H9 (cell line): ENCODE data around the gene CTNNA3. TPM values are rescaled to one million over a fixed set of nuclear protein-coding genes. Genes with fewer than 3 reads are reported as not detected.

ENCODE experiments used
- DNase-seq: peaks from one replicate; pipeline ENCODE4 v3.0.0-alpha.2; 2017
- H2AFZ ChIP-seq: one replicate; pipeline ENCODE4 v1.6.1; 2013; ENCODE audit warnings: mild to moderate bottlenecking, low read length, control low read depth, moderate library complexity
- H2AK5ac ChIP-seq: 2 replicates; pipeline ENCODE4 v1.6.1; 2013; ENCODE audit warnings: low read length, control low read depth, mixed read lengths; ENCODE audit not compliant: insufficient read length
- H2BK120ac ChIP-seq: one replicate; pipeline ENCODE4 v1.6.1; 2013; ENCODE audit warnings: low read depth, mild to moderate bottlenecking, low read length, control low read depth, inconsistent platforms; ENCODE audit not compliant: poor library complexity, severe bottlenecking
- H2BK12ac ChIP-seq: 2 replicates; pipeline ENCODE4 v1.6.1; 2013; ENCODE audit warnings: low read length, control low read depth, mixed read lengths, low read depth; ENCODE audit not compliant: insufficient read length
- H2BK15ac ChIP-seq: 2 replicates; pipeline ENCODE4 v1.6.1; 2013; ENCODE audit warnings: low read depth, low read length, control low read depth
- H2BK20ac ChIP-seq: one replicate; pipeline ENCODE4 v1.6.1; 2013; ENCODE audit warnings: low read depth, mild to moderate bottlenecking, low read length, control low read depth, inconsistent platforms; ENCODE audit not compliant: poor library complexity, severe bottlenecking
- H2BK5ac ChIP-seq: 2 replicates; pipeline ENCODE4 v1.6.1; 2013; ENCODE audit warnings: low read length, control low read depth, mixed read lengths; ENCODE audit not compliant: insufficient read length
- H3K14ac ChIP-seq: 2 replicates; pipeline ENCODE4 v1.6.1; 2013; ENCODE audit warnings: low read length, control low read depth; ENCODE audit not compliant: insufficient read depth
- H3K18ac ChIP-seq: 2 replicates; pipeline ENCODE4 v1.6.1; 2013; ENCODE audit warnings: low read depth, mild to moderate bottlenecking, mixed read lengths, low read length, control low read depth; ENCODE audit not compliant: insufficient read length
- H3K23ac ChIP-seq: 2 replicates; pipeline ENCODE4 v1.6.1; 2013; ENCODE audit warnings: low read length, control low read depth, mixed read lengths, low read depth; ENCODE audit not compliant: insufficient read length
- H3K23me2 ChIP-seq: 2 replicates; pipeline ENCODE4 v1.6.1; 2013; ENCODE audit warnings: low read depth, mild to moderate bottlenecking, mixed read lengths, low read length, control low read depth; ENCODE audit not compliant: insufficient read length, poor library complexity, severe bottlenecking
- H3K27ac ChIP-seq: 2 replicates; pipeline ENCODE4 v1.5.1; 2013; ENCODE audit warnings: low read length, control low read depth, mixed read lengths, low read depth; ENCODE audit not compliant: insufficient read length
- H3K27me3 ChIP-seq: 2 replicates; pipeline ENCODE4 v1.6.1; 2013; ENCODE audit warnings: low read length, control low read depth, inconsistent platforms; ENCODE audit not compliant: insufficient read depth
- H3K4ac ChIP-seq: 2 replicates; pipeline ENCODE4 v1.6.1; 2013; ENCODE audit warnings: low read depth, mild to moderate bottlenecking, control low read depth, inconsistent platforms, low read length, moderate library complexity
- H3K4me1 ChIP-seq: 2 replicates; pipeline ENCODE4 v1.6.1; 2013; ENCODE audit warnings: low read length, control low read depth, inconsistent platforms; ENCODE audit not compliant: insufficient read depth
- H3K4me2 ChIP-seq: 2 replicates; pipeline ENCODE4 v1.6.1; 2013; ENCODE audit warnings: low read length, control low read depth, mixed read lengths; ENCODE audit not compliant: insufficient read length, insufficient read depth
- H3K56ac ChIP-seq: 2 replicates; pipeline ENCODE4 v1.6.1; 2013; ENCODE audit warnings: low read depth, mild to moderate bottlenecking, mixed read lengths, low read length, control low read depth; ENCODE audit not compliant: insufficient read length
- H3K79me1 ChIP-seq: 2 replicates; pipeline ENCODE4 v1.6.1; 2013; ENCODE audit warnings: low read depth, mild to moderate bottlenecking, moderate library complexity, low read length, control low read depth, inconsistent platforms; ENCODE audit not compliant: insufficient read depth, poor library complexity, severe bottlenecking
- H3K79me2 ChIP-seq: 2 replicates; pipeline ENCODE4 v1.6.1; 2013; ENCODE audit warnings: low read length, control low read depth, inconsistent platforms; ENCODE audit not compliant: insufficient read depth
- H3K9ac ChIP-seq: 2 replicates; pipeline ENCODE4 v1.6.1; 2013; ENCODE audit warnings: low read length, control low read depth, mixed read lengths; ENCODE audit not compliant: insufficient read length; ENCODE audit errors: extremely low read depth
- H3K9me3 ChIP-seq: one replicate; pipeline ENCODE4 v1.6.1; 2013; ENCODE audit warnings: low read depth, low read length, inconsistent platforms; ENCODE audit not compliant: control insufficient read depth
- H3T11ph ChIP-seq: one replicate; pipeline ENCODE4 v1.6.1; 2013; ENCODE audit warnings: mild to moderate bottlenecking, low read length, control low read depth, inconsistent platforms
- H4K20me1 ChIP-seq: one replicate; pipeline ENCODE4 v1.6.1; 2013; ENCODE audit not compliant: control insufficient read depth, insufficient read length, insufficient read depth
- H4K5ac ChIP-seq: 2 replicates; pipeline ENCODE4 v1.6.1; 2013; ENCODE audit warnings: low read depth, mild to moderate bottlenecking, mixed read lengths, low read length, control low read depth; ENCODE audit not compliant: insufficient read length
- H4K8ac ChIP-seq: replicated peaks from 2 replicates; pipeline ENCODE4 v1.6.1; 2013; ENCODE audit warnings: low read length, control low read depth, mixed read lengths, low read depth; ENCODE audit not compliant: insufficient read length
- H4K91ac ChIP-seq: 2 replicates; pipeline ENCODE4 v1.6.1; 2013; ENCODE audit warnings: low read depth, mild to moderate bottlenecking, moderate library complexity, mixed read lengths, low read length, control low read depth; ENCODE audit not compliant: insufficient read length
- H3K27ac Mint-ChIP-seq, 3 experiments: 2 replicates in 2 of 3; 3 replicates in 1 of 3; pipeline ENCODE4 v1.8.0; 2020 to 2021; ENCODE audit warnings: mixed read lengths in 3 of 3, mild to moderate bottlenecking in 1 of 3, moderate library complexity in 1 of 3
- H3K27me3 Mint-ChIP-seq: 2 replicates; pipeline ENCODE4 v1.8.0; 2021; ENCODE audit warnings: low read depth, mild to moderate bottlenecking, moderate library complexity, mixed read lengths
- H3K36me3 Mint-ChIP-seq, 3 experiments: 2 replicates in 2 of 3; 3 replicates in 1 of 3; pipeline ENCODE4 v1.8.0; 2020 to 2021; ENCODE audit warnings: low read depth in 3 of 3, mixed read lengths in 3 of 3; ENCODE audit not compliant: insufficient read depth in 1 of 3
- H3K4me1 Mint-ChIP-seq, 2 experiments: 2 replicates each; pipeline ENCODE4 v1.8.0; 2020; ENCODE audit warnings: mixed read lengths in 2 of 2
- H3K4me3 Mint-ChIP-seq, 2 experiments: 2 replicates in 1 of 2; 3 replicates in 1 of 2; pipeline ENCODE4 v1.8.0; 2020 to 2021; ENCODE audit warnings: mild to moderate bottlenecking in 2 of 2, mixed read lengths in 2 of 2, moderate library complexity in 1 of 2
- H3K9me3 Mint-ChIP-seq, 2 experiments: 2 replicates in 1 of 2; 3 replicates in 1 of 2; pipeline ENCODE4 v1.8.0; 2020; ENCODE audit warnings: mild to moderate bottlenecking in 2 of 2, mixed read lengths in 2 of 2, moderate library complexity in 1 of 2
- WGBS: extraction: QIAGEN DNeasy Blood & Tissue Kit; methylation state at CpG from one replicate; pipeline ENCODE4 v1.1.7; 2013; ENCODE audit warnings: missing lambda C conversion rate, low lambda C conversion rate, mixed read lengths; ENCODE audit not compliant: insufficient read length; ENCODE audit errors: extremely low coverage; 5-methylcytosine and 5-hydroxymethylcytosine counted together
- total RNA-seq: library from RNA; stranded (reverse); gene quantifications from 2 replicates; pipeline ENCODE4 v1.2.1, GENCODE V29; 2021
- TF ChIP-seq, protein P1 (sequence below): fragments of 200-600 bp; sonication (generic); conservative IDR thresholded peaks from 3 replicates; pipeline ENCODE4 v1.8.0; 2021; ENCODE audit warnings: antibody characterized with exemption, mild to moderate bottlenecking

Gene CTNNA3
- total RNA-seq, 1 experiment from 2014 or later: 3.3 TPM

DNA sequence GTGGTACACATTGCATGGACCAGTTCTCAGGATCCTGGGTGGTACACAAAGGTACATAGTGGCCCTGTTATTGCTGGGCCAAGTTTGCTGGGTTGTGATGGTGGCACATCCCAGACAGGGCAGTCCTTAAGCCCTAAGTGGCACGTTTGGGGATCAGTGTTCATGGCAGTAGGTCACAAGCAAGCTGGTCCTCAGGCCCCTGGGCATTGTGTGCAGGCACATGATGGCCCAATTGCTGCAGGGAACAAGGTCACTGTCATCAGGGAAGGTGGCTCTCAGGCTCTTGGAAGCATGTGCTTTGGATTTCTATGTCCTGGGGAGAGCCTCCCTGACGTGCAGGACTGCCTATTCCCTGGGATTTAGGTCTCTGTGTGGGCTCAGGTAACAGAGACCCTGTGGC lies 1182.5 kb downstream of the CTNNA3 start:
- Histone ChIP-seq H3K56ac (no peak overlapping the region), H3T11ph (no peak overlapping the region), H3K79me1 (no peaks in the 10 kb centered on the region), H2BK20ac (no peak overlapping the region), H4K5ac (no peak overlapping the region), H3K27me3 (no peaks in the 10 kb centered on the region), H3K79me2 (no peaks in the 10 kb centered on the region), H3K14ac (no peak overlapping the region), H3K23me2 (no peaks in the 10 kb centered on the region), H3K4me2 (no peak overlapping the region), H4K20me1 (no peaks in the 10 kb centered on the region), H3K27ac (no peak overlapping the region), H2AFZ (no peak overlapping the region), H4K8ac (no peak overlapping the region), H2BK5ac (no peak overlapping the region), H4K91ac (no peak overlapping the region), H3K4me1 (no peaks in the 10 kb centered on the region), H3K23ac (no peak overlapping the region), H2BK120ac (no peak overlapping the region), H2BK15ac (no peak overlapping the region), H3K9ac (no peak overlapping the region), H3K4ac (no peak overlapping the region), H2AK5ac (no peak overlapping the region), H3K18ac (no peak overlapping the region), H3K9me3 (no peaks in the 10 kb centered on the region), H2BK12ac (no peak overlapping the region)
- no peak overlapping the region for H3K27ac Mint-ChIP-seq
- WGBS: no CpG with 5 or more reads among the region's 2 CpGs
- H3K27me3 Mint-ChIP-seq: no peaks in the 10 kb centered on the region
- peaks cover 4 to 5% of the 10 kb centered on the region in 2 experiments for H3K4me1 Mint-ChIP-seq
- no peaks in the 10 kb centered on the region for H3K9me3 Mint-ChIP-seq
- DNase-seq: no peak
- H3K36me3 Mint-ChIP-seq: no peaks in the 10 kb centered on the region; a peak in 2 of 7 replicates
- H3K4me3 Mint-ChIP-seq: no peak overlapping the region
- TF ChIP-seq, protein P1, sequence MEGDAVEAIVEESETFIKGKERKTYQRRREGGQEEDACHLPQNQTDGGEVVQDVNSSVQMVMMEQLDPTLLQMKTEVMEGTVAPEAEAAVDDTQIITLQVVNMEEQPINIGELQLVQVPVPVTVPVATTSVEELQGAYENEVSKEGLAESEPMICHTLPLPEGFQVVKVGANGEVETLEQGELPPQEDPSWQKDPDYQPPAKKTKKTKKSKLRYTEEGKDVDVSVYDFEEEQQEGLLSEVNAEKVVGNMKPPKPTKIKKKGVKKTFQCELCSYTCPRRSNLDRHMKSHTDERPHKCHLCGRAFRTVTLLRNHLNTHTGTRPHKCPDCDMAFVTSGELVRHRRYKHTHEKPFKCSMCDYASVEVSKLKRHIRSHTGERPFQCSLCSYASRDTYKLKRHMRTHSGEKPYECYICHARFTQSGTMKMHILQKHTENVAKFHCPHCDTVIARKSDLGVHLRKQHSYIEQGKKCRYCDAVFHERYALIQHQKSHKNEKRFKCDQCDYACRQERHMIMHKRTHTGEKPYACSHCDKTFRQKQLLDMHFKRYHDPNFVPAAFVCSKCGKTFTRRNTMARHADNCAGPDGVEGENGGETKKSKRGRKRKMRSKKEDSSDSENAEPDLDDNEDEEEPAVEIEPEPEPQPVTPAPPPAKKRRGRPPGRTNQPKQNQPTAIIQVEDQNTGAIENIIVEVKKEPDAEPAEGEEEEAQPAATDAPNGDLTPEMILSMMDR: no peak
